Endodermal cell (in vitro differentiated cells): ENCODE results near the gene EDDM13. TPM values are rescaled to one million over a fixed set of nuclear protein-coding genes. Genes with fewer than 3 reads are reported as not detected.

ENCODE experiments used
- DNase-seq: peaks from one replicate; pipeline ENCODE4 v3.0.0-alpha.2; 2017
- H3K27ac ChIP-seq: 2 replicates; pipeline ENCODE4 v1.5.1; 2013; ENCODE audit warnings: mild to moderate bottlenecking, low read depth, low read length, moderate library complexity
- H3K27me3 ChIP-seq: 2 replicates; pipeline ENCODE4 v1.6.1; 2013; ENCODE audit warnings: mild to moderate bottlenecking, low read length, moderate library complexity; ENCODE audit not compliant: insufficient read depth, control insufficient read depth, poor library complexity, severe bottlenecking
- H3K36me3 ChIP-seq: 2 replicates; pipeline ENCODE4 v1.7.0; 2013; ENCODE audit warnings: mild to moderate bottlenecking, low read length, moderate library complexity; ENCODE audit not compliant: control insufficient read depth, insufficient read depth
- H3K4me1 ChIP-seq: one replicate; pipeline ENCODE4 v1.7.0; 2013; ENCODE audit warnings: low read length; ENCODE audit not compliant: control insufficient read depth, insufficient read depth
- H3K4me3 ChIP-seq: 2 replicates; pipeline ENCODE4 v1.5.1; 2013; ENCODE audit warnings: mild to moderate bottlenecking, low read length, moderate library complexity
- H3K9ac ChIP-seq: 2 replicates; pipeline ENCODE4 v1.6.1; 2013; ENCODE audit warnings: mild to moderate bottlenecking, low read length, moderate library complexity; ENCODE audit not compliant: poor library complexity, severe bottlenecking; ENCODE audit errors: extremely low read depth
- H3K9me3 ChIP-seq: 2 replicates; pipeline ENCODE4 v1.6.1; 2013; ENCODE audit warnings: mild to moderate bottlenecking, low read length, moderate library complexity; ENCODE audit not compliant: control insufficient read depth
- H3K27ac Mint-ChIP-seq: 2 replicates; pipeline ENCODE4 v1.8.0; 2020; ENCODE audit warnings: mixed read lengths
- H3K27me3 Mint-ChIP-seq: 2 replicates; pipeline ENCODE4 v1.8.0; 2021; ENCODE audit warnings: mild to moderate bottlenecking, mixed read lengths; ENCODE audit not compliant: insufficient read depth
- H3K36me3 Mint-ChIP-seq: 2 replicates; pipeline ENCODE4 v1.8.0; 2020; ENCODE audit warnings: low read depth, mixed read lengths
- H3K4me1 Mint-ChIP-seq: 2 replicates; pipeline ENCODE4 v1.8.0; 2020; ENCODE audit warnings: mixed read lengths
- H3K4me3 Mint-ChIP-seq: 2 replicates; pipeline ENCODE4 v1.8.0; 2020; ENCODE audit warnings: mild to moderate bottlenecking, moderate library complexity, mixed read lengths
- H3K9me3 Mint-ChIP-seq: 2 replicates; pipeline ENCODE4 v1.8.0; 2020; ENCODE audit warnings: mild to moderate bottlenecking, mixed read lengths
- CTCF ChIP-seq: fragments of 200-600 bp; sonication (generic); conservative IDR thresholded peaks from 2 replicates; pipeline ENCODE4 v1.5.0; 2021; ENCODE audit warnings: antibody characterized with exemption, mild to moderate bottlenecking
- WGBS, 2 experiments: methylation state at CpG; one replicate each; pipeline versions ENCODE4 v1.1.5 to v1.1.7; 2013; ENCODE audit warnings: missing lambda C conversion rate in 2 of 2, mixed read lengths in 1 of 2; ENCODE audit not compliant: insufficient coverage in 1 of 2, insufficient read length in 1 of 2; 5-methylcytosine and 5-hydroxymethylcytosine counted together
- total RNA-seq, 2 donors: library from RNA; stranded (reverse); fragmentation: NEBNext Ultra II Directional in 1 of 2; extraction: Animal tissue kit (Norgen Biotek cat#: 25700) in 1 of 2; gene quantifications; 2 replicates in 1 of 2; 3 replicates in 1 of 2; pipeline ENCODE4 v1.2.1, GENCODE V29; 2021

Gene EDDM13
- total RNA-seq, 2 donors from 2014 or later, result not detected

- no peak for DNase-seq
- TF ChIP-seq CTCF, result no peak
- H3K4me3 ChIP-seq, result no peak overlapping the region
- no peaks in the 10 kb centered on the region for H3K36me3 ChIP-seq
- Mint-ChIP-seq H3K4me3 (no peak overlapping the region), H3K27ac (no peak overlapping the region), H3K9me3 (peaks cover 10% of the 10 kb centered on the region), H3K36me3 (no peaks in the 10 kb centered on the region), H3K27me3 (peaks cover 21% of the 10 kb centered on the region), H3K4me1 (peaks cover 9% of the 10 kb centered on the region)
- 63 to 79% methylated on average over 2 to 3 of the region's 3 CpGs for WGBS, 2 experiments
- no peaks in the 10 kb centered on the region for H3K4me1 ChIP-seq
- no peak overlapping the region for H3K27ac ChIP-seq
- no peak overlapping the region for H3K9ac ChIP-seq
- H3K9me3 ChIP-seq, result no peaks in the 10 kb centered on the region
- no peaks in the 10 kb centered on the region for H3K27me3 ChIP-seq
Observed at GRCh38 chr19:56319991-56320390, 47.4 kb downstream of the EDDM13 start.

GRCh38 chr19:56321254-56321988 is 48.9 kb downstream of the EDDM13 start:
- Mint-ChIP-seq H3K9me3 (peaks cover 17% of the 10 kb centered on the region), H3K36me3 (no peaks in the 10 kb centered on the region)
- H3K4me1 ChIP-seq, result no peaks in the 10 kb centered on the region

GRCh38 chr19:56321989-56322440 is 49.5 kb downstream of the EDDM13 start:
- no peaks in the 10 kb centered on the region for H3K9me3 ChIP-seq
- no peaks in the 10 kb centered on the region for H3K27me3 ChIP-seq
- DNase-seq, result no peak
- H3K4me3 Mint-ChIP-seq, result no peak overlapping the region
- H3K36me3 ChIP-seq, result no peaks in the 10 kb centered on the region
- H3K36me3 Mint-ChIP-seq, result no peaks in the 10 kb centered on the region
- no peak overlapping the region for H3K27ac ChIP-seq
- H3K27me3 Mint-ChIP-seq, result peaks cover 21% of the 10 kb centered on the region
- no peak overlapping the region for H3K4me3 ChIP-seq
- no peak overlapping the region for H3K27ac Mint-ChIP-seq
- no peak overlapping the region for H3K9ac ChIP-seq
- WGBS, 2 experiments, result 80 to 92% methylated on average over 2 to 7 of the region's 7 CpGs
- no peaks in the 10 kb centered on the region for H3K4me1 ChIP-seq
- H3K9me3 Mint-ChIP-seq, result peaks cover 22% of the 10 kb centered on the region
- peaks cover 3% of the 10 kb centered on the region for H3K4me1 Mint-ChIP-seq
- no peak for TF ChIP-seq CTCF

More at GRCh38 chr19:56321254-56321988, 48.9 kb downstream of the EDDM13 start:
- no peak overlapping the region for H3K9ac ChIP-seq
- H3K27me3 ChIP-seq, result no peaks in the 10 kb centered on the region
- H3K27me3 Mint-ChIP-seq, result peaks cover 21% of the 10 kb centered on the region
- H3K9me3 ChIP-seq, result no peaks in the 10 kb centered on the region
- no peak overlapping the region for H3K4me3 ChIP-seq
- DNase-seq, result no peak
- H3K27ac ChIP-seq, result no peak overlapping the region
- H3K27ac Mint-ChIP-seq, result no peak overlapping the region
- WGBS, 2 experiments, result 76 to 85% methylated on average over 8 of the region's 8 CpGs
- H3K36me3 ChIP-seq, result no peaks in the 10 kb centered on the region
- TF ChIP-seq CTCF, result no peak
- H3K4me3 Mint-ChIP-seq, result no peak overlapping the region
- H3K4me1 Mint-ChIP-seq, result peaks cover 3% of the 10 kb centered on the region
